Measurements from ENCODE around the gene BPIFB2. TPM values are rescaled to one million over a fixed set of nuclear protein-coding genes. Genes with fewer than 3 reads are reported as not detected.

The BPIFB2 gene
- total and polyA plus RNA-seq, 10 of the 15 experiments (the other 5 are each of a cell fraction or from before 2014, with no cell fraction given), result not detected

DNA sequence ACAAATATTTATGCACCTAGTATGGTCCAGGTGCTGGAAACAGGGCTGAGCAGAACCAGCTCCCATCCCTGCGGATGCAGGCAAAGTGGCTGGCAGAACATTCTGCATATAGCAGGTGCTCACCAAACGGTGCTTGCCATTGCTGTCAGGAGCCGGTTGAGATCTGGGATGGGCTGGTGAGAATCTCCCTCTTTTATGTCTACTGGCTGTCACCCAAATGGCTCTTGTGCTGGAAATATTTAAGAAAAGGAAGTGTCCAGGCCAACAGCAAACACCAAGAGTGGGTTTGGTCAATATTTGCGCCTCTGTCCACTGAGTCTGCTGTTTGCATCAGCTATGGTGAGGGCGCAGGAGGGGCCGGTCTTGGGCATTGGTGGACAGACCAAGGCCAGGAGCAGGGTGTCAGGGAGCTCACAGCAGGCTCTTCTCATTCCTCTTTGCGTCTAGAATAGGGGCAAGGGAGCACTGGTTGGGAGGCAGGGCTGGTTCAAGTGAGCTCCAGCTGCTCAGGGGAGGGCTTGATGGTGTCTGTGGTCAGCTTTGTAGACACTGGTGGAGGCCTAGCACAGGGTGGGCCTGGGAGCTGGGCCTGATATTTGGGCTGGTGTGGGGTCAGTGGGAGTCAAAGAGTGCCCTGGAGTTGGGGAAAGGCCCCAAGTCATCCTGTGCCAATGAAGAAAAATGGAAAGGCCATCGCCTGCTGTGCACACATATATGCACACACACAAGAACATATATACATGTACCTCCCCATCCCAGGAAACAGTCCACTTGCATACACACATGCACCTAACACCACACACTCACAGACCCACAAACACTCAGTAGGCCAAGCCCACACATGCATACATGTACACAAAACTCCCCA lies 1.4 kb upstream of the BPIFB2 start:
- H3K9ac ChIP-seq (ENCODE audit: control insufficient read depth, insufficient read depth, low read length), result no peak overlapping the region
- no peaks in the 10 kb centered on the region for H3K36me3 ChIP-seq (ENCODE audit: control insufficient read depth in 2 of 2, insufficient read depth in 2 of 2, low read length in 1 of 2)
- in situ Hi-C loops (cut with MboI), result no loop called here
- POLR2A ChIA-PET, result no interaction called here
- no peaks in the 10 kb centered on the region for H3K79me2 ChIP-seq (ENCODE audit: control insufficient read depth, insufficient read depth, low read length)
- SMC1A ChIA-PET (ENCODE audit: uncharacterized antibody, unreplicated experiment), result interaction anchor here (0.8 kb wide), 1 partner anchor 23 kb away, joined by 3 read pairs; no protein-coding TSS in a partner anchor
- RAD21 ChIA-PET (ENCODE audit: unreplicated experiment), result interaction anchor here (0.5 kb wide), 1 partner anchor 366 kb away, joined by 4 read pairs; no protein-coding TSS in a partner anchor
- BruUV-seq (replicated peaks), result no TSS peak
- WGBS (ENCODE audit: insufficient coverage, insufficient replicate concordance, low lambda C conversion rate, missing lambda C conversion rate), result 54% methylated on average over 8 of the region's 8 CpGs
- FAIRE-seq (no peak), ATAC-seq (no peak), DNase-seq (ENCODE audit: low read depth, low spot score) (no peak)
- no peaks in the 10 kb centered on the region for H4K20me1 ChIP-seq (ENCODE audit: control insufficient read depth, insufficient read depth)
- H3K27ac ChIP-seq (ENCODE audit: control insufficient read depth, insufficient read depth), result no peak overlapping the region
- TF ChIP-seq RCOR1 (conservative IDR thresholded peaks at IDR 0.05; ENCODE audit: low read depth, low read length), result no peak
- no peak for TF ChIP-seq SREBF2 (IDR thresholded peaks at IDR 0.05; ENCODE audit: low read length)
- TF ChIP-seq ASH2L (IDR thresholded peaks at IDR 0.05; ENCODE audit: borderline replicate concordance, low read depth), result no peak
- TF ChIP-seq ZNF274 (IDR thresholded peaks at IDR 0.05; ENCODE audit: insufficient read depth, insufficient read length), result no peak
- no peak for TF ChIP-seq ATF7 (IDR thresholded peaks at IDR 0.05; ENCODE audit: low read depth)
- no peak for TF ChIP-seq ZNF24 (IDR thresholded peaks at IDR 0.05)
- TF ChIP-seq MXI1 (IDR thresholded peaks at IDR 0.05; ENCODE audit: low read depth, low read length), result no peak
- no peak for TF ChIP-seq HCFC1 (IDR thresholded peaks at IDR 0.05; ENCODE audit: low read length)
- H3K4me2 ChIP-seq (ENCODE audit: control insufficient read depth, insufficient read depth), result no peak overlapping the region
- CTCF ChIA-PET, result interaction anchor here (1.5 to 1.7 kb wide), 2 partner anchors 13 to 34 kb away, joined by 4 read pairs; no protein-coding TSS in a partner anchor
- H3K27me3 ChIP-seq (replicated peaks in 1 of 2; ENCODE audit: control insufficient read depth in 2 of 2, insufficient read depth in 2 of 2, low read length in 1 of 2), result no peaks in the 10 kb centered on the region; a peak in 1 of 4 replicates
- intact Hi-C loops (cut with micrococcal nuclease; ENCODE audit: unreplicated experiment), result loop anchor here (1.0 kb wide), 1 partner anchor 104 kb away; no protein-coding TSS in a partner anchor
- no peaks in the 10 kb centered on the region for H3K4me1 ChIP-seq (ENCODE audit: control insufficient read depth, insufficient read depth, low read length)
- H3K4me3 ChIP-seq, result no peak overlapping the region
- no peak overlapping the region for H2AFZ ChIP-seq (ENCODE audit: control insufficient read depth, low read depth, low read length)
- H3K9me3 ChIP-seq (replicated peaks; ENCODE audit: control insufficient read depth, insufficient read depth, low read length), result no peaks in the 10 kb centered on the region; the same call in 2 of the 3 replicates

All from GM12878 (cell line).